K562 (cell line): Measurements from ENCODE around the gene STX11. TPM values are rescaled to one million over a fixed set of nuclear protein-coding genes. Genes with fewer than 3 reads are reported as not detected.

ENCODE experiments used
- CHD2 ChIP-seq: IDR thresholded peaks from 2 replicates; pipeline ENCODE4 v1.6.1; 2011; ENCODE audit warnings: low read depth, low read length
- ESRRA ChIP-seq: fragments of 450-650 bp; IDR thresholded peaks from 2 replicates; pipeline ENCODE4 v1.6.1; 2014; ENCODE audit warnings: low read depth, mild to moderate bottlenecking, moderate library complexity, borderline replicate concordance
- FOS ChIP-seq: IDR thresholded peaks from 3 replicates; pipeline ENCODE4 v1.6.1; 2011; ENCODE audit not compliant: insufficient read length; ENCODE audit errors: extremely low read depth
- HIVEP1 ChIP-seq: fragments of 250-450 bp; sonication (Bioruptor Pico); IDR thresholded peaks from 2 replicates; pipeline ENCODE4 v1.4.0; 2020; ENCODE audit warnings: mild to moderate bottlenecking
- KLF16 ChIP-seq: IDR thresholded peaks from 2 replicates; pipeline ENCODE4 v1.6.1; 2016; ENCODE audit warnings: antibody characterized with exemption
- POLR2AphosphoS2 ChIP-seq: IDR thresholded peaks from 2 replicates; pipeline ENCODE4 v1.6.1; 2012; ENCODE audit warnings: low read length, improper control_type of control experiment
- RBBP5 ChIP-seq: fragments of 200-600 bp; sonication (generic); IDR thresholded peaks from 2 replicates; pipeline ENCODE4 v1.6.1; 2012; ENCODE audit warnings: borderline replicate concordance, mild to moderate bottlenecking, low read length, control low read depth, inconsistent platforms; ENCODE audit not compliant: insufficient read depth, poor library complexity, severe bottlenecking
- SRSF3 ChIP-seq: fragments of 200-400 bp; formaldehyde crosslinking; IDR thresholded peaks from 2 replicates; pipeline ENCODE4 v1.6.1; 2016; ENCODE audit warnings: mild to moderate bottlenecking, low read length, moderate library complexity; ENCODE audit not compliant: insufficient read depth
- TAF1 ChIP-seq: IDR thresholded peaks from 2 replicates; pipeline ENCODE4 v1.6.1; 2011; ENCODE audit warnings: mild to moderate bottlenecking, low read length, moderate library complexity; ENCODE audit not compliant: insufficient read depth, control insufficient read depth, severe bottlenecking; ENCODE audit errors: extremely low read depth
- TCF7 ChIP-seq: sonication (generic); IDR thresholded peaks from 2 replicates; pipeline ENCODE4 v1.6.1; 2016; ENCODE audit warnings: antibody characterized with exemption, borderline replicate concordance
- TCFL5 ChIP-seq: fragments of 250-450 bp; sonication (Bioruptor Pico); conservative IDR thresholded peaks from 2 replicates; pipeline ENCODE4 v1.6.1; 2021; ENCODE audit warnings: mild to moderate bottlenecking, moderate library complexity, matching md5 sums
- XRCC5 ChIP-seq: fragments of 200-400 bp; formaldehyde crosslinking; IDR thresholded peaks from 2 replicates; pipeline ENCODE4 v1.6.1; 2017; ENCODE audit warnings: low read depth, mild to moderate bottlenecking, low read length
- YBX1 ChIP-seq: fragments of 450-650 bp; IDR thresholded peaks from 2 replicates; pipeline ENCODE4 v1.7.1; 2016; ENCODE audit warnings: mild to moderate bottlenecking
- ZNF232 ChIP-seq: sonication (generic); formaldehyde crosslinking; IDR thresholded peaks from 2 replicates; pipeline ENCODE4 v1.8.0; 2022; ENCODE audit warnings: mild to moderate bottlenecking, missing genetic modification reagents
- ZNF324 ChIP-seq: fragments of 250-450 bp; sonication (Bioruptor Pico); IDR thresholded peaks from 2 replicates; pipeline ENCODE4 v1.4.0; 2020; ENCODE audit warnings: mild to moderate bottlenecking
- ZNF407 ChIP-seq: fragments of 450-650 bp; IDR thresholded peaks from 2 replicates; pipeline ENCODE4 v1.6.1; 2016; ENCODE audit warnings: low read depth
- ZNF586 ChIP-seq: fragments of 450-650 bp; formaldehyde crosslinking; conservative IDR thresholded peaks from 2 replicates; pipeline ENCODE4 v1.4.0; 2020; ENCODE audit warnings: mild to moderate bottlenecking, moderate library complexity
- ZNF695 ChIP-seq: fragments of 450-650 bp; formaldehyde crosslinking; IDR thresholded peaks from 2 replicates; pipeline ENCODE4 v1.4.0; 2020; ENCODE audit warnings: mild to moderate bottlenecking, moderate library complexity
- polyA plus RNA-seq, 8 experiments: library from polyadenylated mRNA; depleted of rRNA in 4 of 8; stranded (reverse) in 5 of 8; unstranded in 3 of 8; fragments of >200 nt; fragmentation: Nextera tagmentation in 2 of 8; fragmentation: Illumina TruSeq in 1 of 8; extraction: Ambion mirVana in 2 of 8; extraction: Trizol in 1 of 8; gene quantifications; 2 replicates each; pipeline versions ENCODE4 v1.2.1 to v1.2.3, GENCODE V29; 2011 to 2014; ENCODE audit warnings: inconsistent platforms in 1 of 8, missing spikeins in 1 of 8
- total RNA-seq, 7 experiments: library from RNA; depleted of rRNA in 6 of 7; stranded (reverse); fragments of >200 nt in 6 of 7; fragmentation: Illumina TruSeq in 2 of 7; extraction: Trizol in 2 of 7; gene quantifications; 2 replicates each; pipeline versions ENCODE4 v1.2.1 to v1.2.3, GENCODE V29; 2011 to 2021; ENCODE audit warnings: low replicate concordance in 1 of 7
- TF ChIP-seq, protein P1 (sequence below): fragments of 250-450 bp; sonication (Bioruptor Pico); IDR thresholded peaks from 2 replicates; pipeline ENCODE4 v1.8.0; 2021; ENCODE audit warnings: moderate library complexity, mild to moderate bottlenecking, inconsistent platforms
- TF ChIP-seq, protein P2 (sequence below): fragments of 450-650 bp; formaldehyde crosslinking; IDR thresholded peaks from 2 replicates; pipeline ENCODE4 v1.4.0; 2022; ENCODE audit warnings: missing genetic modification characterization

The STX11 gene
- total and polyA plus RNA-seq, 9 of the 15 experiments (the other 6 are each of a cell fraction or from before 2014, with no cell fraction given) = 0.06 to 0.73 (median 0.40) TPM

- peak; percentile 74 for TF ChIP-seq ZNF407
- TF ChIP-seq CHD2 = peak; percentile 88
- TF ChIP-seq ZNF324 (CRISPR knock-in tag) = no peak
- TF ChIP-seq, protein P1, sequence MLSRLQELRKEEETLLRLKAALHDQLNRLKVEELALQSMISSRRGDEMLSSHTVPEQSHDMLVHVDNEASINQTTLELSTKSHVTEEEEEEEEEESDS (CRISPR knock-in tag) = no peak
- no peak for TF ChIP-seq ZNF695 (CRISPR knock-in tag)
- no peak for TF ChIP-seq YBX1
- TF ChIP-seq FOS = no peak
- TF ChIP-seq POLR2AphosphoS2 = no peak
- TF ChIP-seq XRCC5 = peak; percentile 74
- peak; percentile 100 for TF ChIP-seq RBBP5
- TF ChIP-seq HIVEP1 (CRISPR knock-in tag) = 0 out of 2 replicates have a peak, but pooled peaks have one; percentile 44
- TF ChIP-seq TAF1 = peak; percentile 61
- TF ChIP-seq TCFL5 (CRISPR knock-in tag) = no peak
- TF ChIP-seq ZNF232 (CRISPR knock-in tag) = peak; percentile 98
- no peak for TF ChIP-seq SRSF3
- TF ChIP-seq, protein P2, sequence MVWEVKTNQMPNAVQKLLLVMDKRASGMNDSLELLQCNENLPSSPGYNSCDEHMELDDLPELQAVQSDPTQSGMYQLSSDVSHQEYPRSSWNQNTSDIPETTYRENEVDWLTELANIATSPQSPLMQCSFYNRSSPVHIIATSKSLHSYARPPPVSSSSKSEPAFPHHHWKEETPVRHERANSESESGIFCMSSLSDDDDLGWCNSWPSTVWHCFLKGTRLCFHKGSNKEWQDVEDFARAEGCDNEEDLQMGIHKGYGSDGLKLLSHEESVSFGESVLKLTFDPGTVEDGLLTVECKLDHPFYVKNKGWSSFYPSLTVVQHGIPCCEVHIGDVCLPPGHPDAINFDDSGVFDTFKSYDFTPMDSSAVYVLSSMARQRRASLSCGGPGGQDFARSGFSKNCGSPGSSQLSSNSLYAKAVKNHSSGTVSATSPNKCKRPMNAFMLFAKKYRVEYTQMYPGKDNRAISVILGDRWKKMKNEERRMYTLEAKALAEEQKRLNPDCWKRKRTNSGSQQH (CRISPR knock-in tag) = no peak
- no peak; the same call in 1 of the 2 replicates for TF ChIP-seq TCF7
- TF ChIP-seq KLF16 = no peak
- TF ChIP-seq ZNF586 (CRISPR knock-in tag) = no peak
- TF ChIP-seq ESRRA = peak; percentile 57
These were observed 65.8 kb downstream of the STX11 start (continued) for GRCh38 chr6:144215932-144216667.
